HEK293 (cell line): ENCODE data around the gene INA.

ENCODE experiments used
- CTCF ChIP-seq: fragments of 450-650 bp; formaldehyde crosslinking; IDR thresholded peaks from 2 replicates; pipeline ENCODE4 v1.5.1; 2016; ENCODE audit warnings: missing biosample characterization, missing genetic modification characterization
- KLF1 ChIP-seq: fragments of 450-650 bp; formaldehyde crosslinking; IDR thresholded peaks from 2 replicates; pipeline ENCODE4 v1.5.1; 2016; ENCODE audit warnings: missing biosample characterization, missing genetic modification characterization
- REST ChIP-seq: fragments of 450-650 bp; formaldehyde crosslinking; IDR thresholded peaks from 2 replicates; pipeline ENCODE4 v1.5.1; 2016; ENCODE audit warnings: missing biosample characterization, missing genetic modification characterization
- TCF7L2 ChIP-seq: IDR thresholded peaks from 2 replicates; pipeline ENCODE4 v1.6.1; 2011; ENCODE audit warnings: low read depth, mild to moderate bottlenecking, inconsistent platforms, low read length, moderate library complexity, borderline replicate concordance
- WT1 ChIP-seq: fragments of 450-650 bp; formaldehyde crosslinking; IDR thresholded peaks from 2 replicates; pipeline ENCODE4 v1.5.1; 2016; ENCODE audit warnings: missing biosample characterization, missing genetic modification characterization
- YY1 ChIP-seq: fragments of 450-650 bp; formaldehyde crosslinking; IDR thresholded peaks from 2 replicates; pipeline ENCODE4 v1.5.1; 2018; ENCODE audit warnings: missing biosample characterization, missing genetic modification characterization
- ZNF280C ChIP-seq: fragments of 450-650 bp; formaldehyde crosslinking; IDR thresholded peaks from 2 replicates; pipeline ENCODE4 v1.5.1; 2016; ENCODE audit warnings: missing biosample characterization, missing genetic modification characterization
- ZNF292 ChIP-seq: fragments of 450-650 bp; formaldehyde crosslinking; IDR thresholded peaks from 2 replicates; pipeline ENCODE4 v1.5.1; 2016; ENCODE audit warnings: low read depth, missing biosample characterization, missing genetic modification characterization, borderline replicate concordance
- ZNF341 ChIP-seq: fragments of 450-650 bp; formaldehyde crosslinking; IDR thresholded peaks from 2 replicates; pipeline ENCODE4; 2016; ENCODE audit warnings: low read depth, missing biosample characterization, missing genetic modification characterization
- ZNF488 ChIP-seq: fragments of 450-650 bp; formaldehyde crosslinking; IDR thresholded peaks from 2 replicates; pipeline ENCODE4 v1.5.1; 2016; ENCODE audit warnings: missing biosample characterization, missing genetic modification characterization
- ZNF580 ChIP-seq: fragments of 450-650 bp; formaldehyde crosslinking; IDR thresholded peaks from 2 replicates; pipeline ENCODE4 v1.5.1; 2016; ENCODE audit warnings: missing biosample characterization, missing genetic modification characterization
- ZNF660 ChIP-seq: fragments of 450-650 bp; IDR thresholded peaks from 2 replicates; pipeline ENCODE4 v1.5.1; 2018; ENCODE audit warnings: missing biosample characterization, mild to moderate bottlenecking, missing genetic modification characterization
- ZNF747 ChIP-seq: fragments of 450-650 bp; formaldehyde crosslinking; IDR thresholded peaks from 2 replicates; pipeline ENCODE4 v1.5.1; 2016; ENCODE audit warnings: missing biosample characterization, missing genetic modification characterization
- ZNF843 ChIP-seq: fragments of 450-650 bp; formaldehyde crosslinking; IDR thresholded peaks from 2 replicates; pipeline ENCODE4 v1.5.1; 2016; ENCODE audit warnings: missing biosample characterization, missing genetic modification characterization

- no peak for TF ChIP-seq ZNF280C (tag by site-specific recombination)
- no peak for TF ChIP-seq CTCF
- TF ChIP-seq ZNF843 (tag by site-specific recombination), result no peak
- TF ChIP-seq ZNF660 (tag by site-specific recombination), result no peak
- no peak for TF ChIP-seq WT1
- TF ChIP-seq ZNF488, result no peak
- no peak for TF ChIP-seq ZNF580
- TF ChIP-seq TCF7L2, result no peak
- no peak for TF ChIP-seq REST (tag by site-specific recombination)
- no peak for TF ChIP-seq KLF1 (tag by site-specific recombination)
- TF ChIP-seq YY1 (tag by site-specific recombination), result no peak
- no peak for TF ChIP-seq ZNF341 (tag by site-specific recombination)
- TF ChIP-seq ZNF292 (tag by site-specific recombination), result no peak
- no peak for TF ChIP-seq ZNF747
These were observed 57.1 kb downstream of the INA start for GRCh38 chr10:103333934-103334520.
